Neural crest cell (in vitro differentiated cells): ENCODE measurements around the gene RER1. TPM values are rescaled to one million over a fixed set of nuclear protein-coding genes. Genes with fewer than 3 reads are reported as not detected.

Experiments used
- DNase-seq: peaks from one replicate; pipeline ENCODE4 v3.0.0; 2021; ENCODE audit warnings: low read depth, mixed read lengths, low spot score
- H3K27ac Mint-ChIP-seq: one replicate; pipeline ENCODE4 v1.8.0; 2021; ENCODE audit warnings: mild to moderate bottlenecking, mixed read lengths; ENCODE audit not compliant: unreplicated experiment
- H3K27me3 Mint-ChIP-seq: 2 replicates; pipeline ENCODE4 v1.8.0; 2021; ENCODE audit warnings: low read depth, mild to moderate bottlenecking, mixed read lengths
- H3K36me3 Mint-ChIP-seq: 2 replicates; pipeline ENCODE4 v1.8.0; 2021; ENCODE audit warnings: low read depth, mild to moderate bottlenecking, mixed read lengths
- H3K4me1 Mint-ChIP-seq: 2 replicates; pipeline ENCODE4 v1.8.0; 2021; ENCODE audit warnings: mixed read lengths
- H3K4me3 Mint-ChIP-seq: one replicate; pipeline ENCODE4 v1.8.0; 2021; ENCODE audit warnings: mild to moderate bottlenecking, mixed read lengths
- H3K9me3 Mint-ChIP-seq: 2 replicates; pipeline ENCODE4 v1.8.0; 2021; ENCODE audit warnings: mixed read lengths
- CTCF ChIP-seq: fragments of 200-600 bp; sonication (generic); conservative IDR thresholded peaks from 2 replicates; pipeline ENCODE4 v1.5.0; 2021; ENCODE audit warnings: antibody characterized with exemption, mild to moderate bottlenecking
- total RNA-seq: library from RNA; stranded (reverse); gene quantifications from 2 replicates; pipeline ENCODE4 v1.2.1, GENCODE V29; 2021

RER1 gene
- total RNA-seq, 1 donor from 2014 or later, result 108 TPM

GRCh38 chr1:2417833-2418225 is 26.2 kb downstream of the RER1 start:
- DNase-seq, result no peak
- H3K4me1 Mint-ChIP-seq, result peaks cover 9% of the 10 kb centered on the region
- H3K27ac Mint-ChIP-seq, result no peak overlapping the region
- H3K27me3 Mint-ChIP-seq, result peaks cover 19% of the 10 kb centered on the region
- no peak overlapping the region for H3K4me3 Mint-ChIP-seq
- H3K9me3 Mint-ChIP-seq, result no peaks in the 10 kb centered on the region
- no peaks in the 10 kb centered on the region for H3K36me3 Mint-ChIP-seq
- no peak for TF ChIP-seq CTCF

GRCh38 chr1:2418791-2419320 is 27.2 kb downstream of the RER1 start:
- Mint-ChIP-seq H3K36me3 (no peaks in the 10 kb centered on the region), H3K9me3 (no peaks in the 10 kb centered on the region), H3K27ac (no peak overlapping the region), H3K4me1 (peaks cover 8% of the 10 kb centered on the region), H3K4me3 (no peak overlapping the region), H3K27me3 (peaks cover 19% of the 10 kb centered on the region)
- no peak for TF ChIP-seq CTCF
- DNase-seq, result no peak

- no peak for TF ChIP-seq CTCF
- DNase-seq, result no peak
- Mint-ChIP-seq H3K4me1 (peaks cover 3% of the 10 kb centered on the region), H3K27me3 (peaks cover 16% of the 10 kb centered on the region), H3K4me3 (no peak overlapping the region), H3K9me3 (no peaks in the 10 kb centered on the region), H3K27ac (no peak overlapping the region), H3K36me3 (no peaks in the 10 kb centered on the region)
Observed at GRCh38 chr1:2419416-2419815, 27.8 kb downstream of the RER1 start.

GRCh38 chr1:2422523-2422922 is 30.9 kb downstream of the RER1 start:
- Mint-ChIP-seq H3K9me3 (no peaks in the 10 kb centered on the region), H3K4me3 (no peak overlapping the region), H3K27me3 (peaks cover 7% of the 10 kb centered on the region), H3K4me1 (no peaks in the 10 kb centered on the region), H3K27ac (peak overlapping the region; percentile 19), H3K36me3 (no peaks in the 10 kb centered on the region)
- no peak for DNase-seq
- no peak for TF ChIP-seq CTCF

- H3K36me3 Mint-ChIP-seq, result no peaks in the 10 kb centered on the region
- H3K27me3 Mint-ChIP-seq, result no peaks in the 10 kb centered on the region
- no peak overlapping the region for H3K4me3 Mint-ChIP-seq
- no peak for DNase-seq
- no peaks in the 10 kb centered on the region for H3K4me1 Mint-ChIP-seq
- H3K9me3 Mint-ChIP-seq, result no peaks in the 10 kb centered on the region
- no peak overlapping the region for H3K27ac Mint-ChIP-seq
- no peak for TF ChIP-seq CTCF
Observed at GRCh38 chr1:2425892-2426291, 34.3 kb downstream of the RER1 start.

GRCh38 chr1:2426540-2426939 is 34.9 kb downstream of the RER1 start:
- no peak for DNase-seq
- Mint-ChIP-seq H3K4me3 (no peak overlapping the region), H3K36me3 (no peaks in the 10 kb centered on the region), H3K27me3 (no peaks in the 10 kb centered on the region), H3K9me3 (no peaks in the 10 kb centered on the region), H3K27ac (no peak overlapping the region), H3K4me1 (no peaks in the 10 kb centered on the region)
- no peak for TF ChIP-seq CTCF
